Cardiac septum (tissue), 1 donor: ENCODE data around the gene CARD18. TPM values are rescaled to one million over a fixed set of nuclear protein-coding genes. Genes with fewer than 3 reads are reported as not detected.
"Not testable (repeated sequence)": the region's sequence is repeated elsewhere in the genome, so short reads cannot be mapped to it uniquely, and the experiment has no call there.

Source experiments
- DNase-seq: peaks from one replicate; pipeline ENCODE4 v3.0.0-alpha.2; 2020; ENCODE audit warnings: low spot score
- intact Hi-C: fragments of 100-400 bp; cut with DNase I; formaldehyde crosslinking; loops from one replicate; pipeline ENCODE4 v1.14.0; 2022
- total RNA-seq: library from RNA; stranded (reverse); fragmentation: NEBNext Ultra II Directional; extraction: Animal tissue kit (Norgen Biotek cat#: 25700); gene quantifications from one replicate; pipeline ENCODE4 v1.2.1, GENCODE V29; 2021
- donor health status: DM: no; HTN: no; CAD: no.

The CARD18 gene
- total RNA-seq, 1 donor from 2014 or later: not detected

DNA sequence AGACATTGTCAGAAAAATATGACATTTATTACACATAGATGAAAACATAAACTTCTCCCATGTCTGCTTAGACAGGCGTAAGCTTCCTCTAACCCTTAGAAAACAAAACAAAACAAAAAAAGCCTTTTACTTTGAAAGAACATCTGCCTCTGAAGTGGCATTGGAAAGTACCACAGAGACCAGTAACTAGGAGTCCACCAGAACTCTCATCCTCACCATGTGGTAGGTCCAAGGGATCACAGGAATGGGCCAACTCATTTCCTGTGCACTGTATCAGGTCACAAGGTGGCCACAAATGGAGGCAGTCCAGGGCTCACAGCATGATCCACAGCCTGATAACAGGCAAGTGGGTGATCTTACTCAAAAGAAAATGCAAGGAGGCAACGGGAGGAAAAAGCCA, 40.0 kb downstream of the CARD18 start:
- DNase-seq, intact Hi-C loops: not testable (repeated sequence)

DNA sequence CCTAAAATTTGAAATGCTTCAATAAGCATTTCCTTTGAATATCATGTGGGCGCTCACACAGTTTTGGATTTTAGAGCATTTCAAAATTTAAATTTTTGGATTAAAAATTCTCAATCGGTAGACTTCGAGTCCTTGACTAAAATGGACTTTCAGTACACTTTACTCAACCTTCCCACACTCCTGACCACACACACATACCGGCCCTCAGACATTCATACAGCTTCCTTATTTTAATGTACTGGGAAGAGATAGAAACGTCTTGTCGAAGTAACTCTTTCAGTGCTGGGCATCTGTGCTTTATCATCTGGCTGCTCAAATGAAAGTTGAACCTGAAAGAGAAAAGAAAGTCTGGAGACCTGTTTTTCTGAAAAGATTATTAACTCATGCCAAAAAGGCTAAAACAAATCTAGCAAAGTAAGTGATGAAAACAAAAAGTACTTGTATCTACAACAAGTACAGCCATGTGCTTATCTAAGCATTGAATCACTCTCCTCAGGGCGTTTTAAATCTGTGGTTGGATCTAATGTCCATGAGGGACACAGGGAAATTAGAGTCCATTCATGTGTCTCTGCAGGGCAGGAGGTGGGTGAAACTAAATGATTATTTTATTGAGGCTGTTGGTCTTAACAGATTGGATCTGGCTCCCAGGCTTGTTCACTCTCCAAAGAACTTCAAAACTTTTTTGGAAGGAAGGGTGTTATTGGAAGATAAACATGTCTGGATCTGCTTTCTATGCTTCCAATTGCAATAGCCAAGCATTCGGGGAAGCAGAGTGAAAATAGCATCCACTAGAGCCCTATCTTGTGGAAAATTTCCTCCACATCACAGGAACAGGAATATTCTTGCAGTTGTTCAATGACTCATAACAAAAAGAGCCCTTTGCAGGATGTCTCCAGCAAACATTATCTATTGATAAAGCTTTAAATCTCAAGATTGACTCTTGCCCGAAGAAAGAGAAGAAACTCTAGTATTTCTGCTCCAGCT, 47.0 kb downstream of the CARD18 start:
- no peak for DNase-seq

More for the DNA sequence above, 47.0 kb downstream of the CARD18 start:
- intact Hi-C loops: no loop called here

Other genes starting within 250 kb of the CARD18 start
- gene CASP12, start 241.3 kb downstream of the CARD18 start, total RNA-seq: 0.35 TPM
- 17.1 TPM for gene CASP4, start 171.2 kb downstream of the CARD18 start, total RNA-seq
- not detected for gene CASP5, start 116.6 kb downstream of the CARD18 start, total RNA-seq
- gene CASP1, start 104.6 kb downstream of the CARD18 start, total RNA-seq: 7.1 TPM
- 6.6 TPM for gene CARD16, start 94.4 kb downstream of the CARD18 start, total RNA-seq